Activated naive CD4-positive, alpha-beta T cell treated with anti-CD3 and anti-CD28 coated beads, Interleukin-2, amount 10 ng/mL, durations not matched to agents 7 days and 5 days (primary cell): ENCODE results near the gene IMMP2L.
"Not testable (repeated sequence)": the region's sequence is repeated elsewhere in the genome, so short reads cannot be mapped to it uniquely, and the experiment has no call there.

Source experiments
- CTCF ChIA-PET: fragments of 350-600 bp; sonication (Branson Sonifier 250); formaldehyde crosslinking; loops from one replicate; lab custom pipeline; 2021; ENCODE audit warnings: antibody characterized with exemption; lab: Charles Lee
- DNase-seq: peaks from one replicate; pipeline ENCODE4 v3.0.0-alpha.2; 2020
- H3K27ac Mint-ChIP-seq: one replicate; pipeline ENCODE4 v1.8.0; 2021; ENCODE audit warnings: mild to moderate bottlenecking, moderate library complexity, mixed read lengths
- H3K27me3 Mint-ChIP-seq: one replicate; pipeline ENCODE4 v1.8.0; 2021; ENCODE audit warnings: mild to moderate bottlenecking, mixed read lengths
- H3K36me3 Mint-ChIP-seq: one replicate; pipeline ENCODE4 v1.8.0; 2021; ENCODE audit warnings: mixed read lengths
- H3K4me1 Mint-ChIP-seq: one replicate; pipeline ENCODE4 v1.8.0; 2021; ENCODE audit warnings: mixed read lengths
- H3K4me3 Mint-ChIP-seq: one replicate; pipeline ENCODE4 v1.8.0; 2021; ENCODE audit warnings: mild to moderate bottlenecking, moderate library complexity, mixed read lengths
- H3K9me3 Mint-ChIP-seq: one replicate; pipeline ENCODE4 v1.8.0; 2021; ENCODE audit warnings: mixed read lengths

The IMMP2L gene

DNA sequence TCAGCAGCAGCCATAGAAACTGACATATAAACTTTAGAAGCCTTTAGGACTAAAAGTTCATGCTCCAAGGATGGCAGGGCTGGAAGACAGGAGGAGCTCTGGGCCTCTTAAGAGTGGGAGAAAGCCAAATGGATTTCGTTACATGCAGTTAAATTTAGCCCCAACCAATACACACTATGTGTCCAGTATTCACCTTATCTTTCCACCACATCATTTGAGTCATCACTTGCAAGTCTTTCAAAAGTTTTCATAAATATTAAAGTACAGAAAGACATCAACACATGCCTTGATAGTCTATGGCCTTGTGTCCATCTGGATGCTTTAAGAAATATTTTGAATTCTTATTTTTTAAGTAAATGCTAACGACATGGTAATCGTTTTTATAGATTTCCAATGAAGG, 863.7 kb downstream of the IMMP2L start:
- DNase-seq: no peak
- no peaks in the 10 kb centered on the region for H3K27me3 Mint-ChIP-seq
- no peaks in the 10 kb centered on the region for H3K36me3 Mint-ChIP-seq
- no peak overlapping the region for H3K4me3 Mint-ChIP-seq
- H3K27ac Mint-ChIP-seq: no peak overlapping the region
- CTCF ChIA-PET: interaction anchor here (1.0 kb wide), 1 partner anchor 222 kb away, joined by 3 read pairs; no protein-coding TSS in a partner anchor
- H3K4me1 Mint-ChIP-seq: no peaks in the 10 kb centered on the region
- no peaks in the 10 kb centered on the region for H3K9me3 Mint-ChIP-seq

GRCh38 chr7:110693344-110693743, 868.9 kb downstream of the IMMP2L start:
- no peak overlapping the region for H3K27ac Mint-ChIP-seq
- CTCF ChIA-PET: no interaction called here
- H3K27me3 Mint-ChIP-seq: no peaks in the 10 kb centered on the region
- H3K36me3 Mint-ChIP-seq: no peaks in the 10 kb centered on the region
- DNase-seq: no peak
- H3K4me3 Mint-ChIP-seq: no peak overlapping the region
- H3K4me1 Mint-ChIP-seq: no peaks in the 10 kb centered on the region
- H3K9me3 Mint-ChIP-seq: no peaks in the 10 kb centered on the region

- Mint-ChIP-seq H3K36me3 (no peaks in the 10 kb centered on the region), H3K9me3 (no peaks in the 10 kb centered on the region), H3K27ac (no peak overlapping the region), H3K4me1 (no peaks in the 10 kb centered on the region), H3K27me3 (no peaks in the 10 kb centered on the region), H3K4me3 (no peak overlapping the region)
- CTCF ChIA-PET: no interaction called here
- DNase-seq: no peak
Observed at GRCh38 chr7:110688908-110689307, 873.4 kb downstream of the IMMP2L start.

- no peak for DNase-seq
- Mint-ChIP-seq H3K36me3 (no peaks in the 10 kb centered on the region), H3K9me3 (no peaks in the 10 kb centered on the region), H3K27ac (no peak overlapping the region), H3K4me1 (no peaks in the 10 kb centered on the region), H3K27me3 (no peaks in the 10 kb centered on the region), H3K4me3 (no peak overlapping the region)
- CTCF ChIA-PET: no interaction called here
Observed at GRCh38 chr7:110685899-110686298, 876.4 kb downstream of the IMMP2L start.

- Mint-ChIP-seq H3K36me3 (no peaks in the 10 kb centered on the region), H3K4me1 (peaks cover 2% of the 10 kb centered on the region), H3K27ac (no peak overlapping the region), H3K9me3 (no peaks in the 10 kb centered on the region), H3K27me3 (no peaks in the 10 kb centered on the region), H3K4me3 (no peak overlapping the region)
- DNase-seq: no peak
- CTCF ChIA-PET: no interaction called here
Observed at GRCh38 chr7:110681941-110682340, 880.4 kb downstream of the IMMP2L start.

DNA sequence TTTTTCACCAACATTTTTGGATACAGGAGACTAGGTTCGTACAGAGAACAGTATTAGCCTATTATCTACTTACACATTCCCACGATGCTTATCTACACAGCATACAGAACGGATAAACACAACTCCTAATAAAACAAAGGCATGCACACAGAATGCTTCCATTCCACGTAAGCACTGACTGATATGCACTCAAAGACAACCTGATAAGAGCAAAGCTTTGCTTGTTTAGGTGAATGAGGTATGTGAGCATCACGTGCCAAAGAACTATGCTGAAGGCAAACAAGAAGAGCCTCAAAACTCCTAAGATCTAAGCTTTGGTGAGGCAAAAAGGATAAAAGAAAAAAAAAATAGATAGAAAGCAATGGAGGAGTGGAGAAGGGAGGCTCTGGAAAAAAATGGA, 884.9 kb downstream of the IMMP2L start:
- Mint-ChIP-seq H3K4me3 (no peak overlapping the region), H3K27me3 (no peaks in the 10 kb centered on the region), H3K9me3 (peaks cover 18% of the 10 kb centered on the region), H3K4me1 (peaks cover 2% of the 10 kb centered on the region), H3K27ac (no peak overlapping the region), H3K36me3 (peaks cover 6% of the 10 kb centered on the region)
- CTCF ChIA-PET: no interaction called here
- no peak for DNase-seq

DNA sequence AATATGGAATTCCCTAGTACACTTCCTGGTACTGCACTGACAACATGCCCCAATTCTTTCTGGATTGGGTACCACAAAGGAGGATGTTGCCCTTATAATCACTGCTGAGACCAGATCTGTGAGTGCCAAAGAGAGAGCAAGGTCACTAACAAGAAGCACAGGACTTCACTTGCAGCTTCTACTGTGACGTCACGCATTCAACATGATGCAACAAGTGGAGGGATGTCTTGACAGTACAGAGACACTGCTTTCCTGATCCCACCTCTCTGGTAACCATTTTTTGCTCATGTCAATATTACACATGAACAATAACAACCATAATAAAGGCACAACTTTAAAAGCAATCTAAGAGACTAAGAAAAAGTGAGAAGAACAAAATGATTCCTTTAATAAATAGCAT, 885.5 kb downstream of the IMMP2L start:
- no peak overlapping the region for H3K27ac Mint-ChIP-seq
- H3K4me3 Mint-ChIP-seq: no peak overlapping the region
- H3K36me3 Mint-ChIP-seq: peaks cover 6% of the 10 kb centered on the region

DNA sequence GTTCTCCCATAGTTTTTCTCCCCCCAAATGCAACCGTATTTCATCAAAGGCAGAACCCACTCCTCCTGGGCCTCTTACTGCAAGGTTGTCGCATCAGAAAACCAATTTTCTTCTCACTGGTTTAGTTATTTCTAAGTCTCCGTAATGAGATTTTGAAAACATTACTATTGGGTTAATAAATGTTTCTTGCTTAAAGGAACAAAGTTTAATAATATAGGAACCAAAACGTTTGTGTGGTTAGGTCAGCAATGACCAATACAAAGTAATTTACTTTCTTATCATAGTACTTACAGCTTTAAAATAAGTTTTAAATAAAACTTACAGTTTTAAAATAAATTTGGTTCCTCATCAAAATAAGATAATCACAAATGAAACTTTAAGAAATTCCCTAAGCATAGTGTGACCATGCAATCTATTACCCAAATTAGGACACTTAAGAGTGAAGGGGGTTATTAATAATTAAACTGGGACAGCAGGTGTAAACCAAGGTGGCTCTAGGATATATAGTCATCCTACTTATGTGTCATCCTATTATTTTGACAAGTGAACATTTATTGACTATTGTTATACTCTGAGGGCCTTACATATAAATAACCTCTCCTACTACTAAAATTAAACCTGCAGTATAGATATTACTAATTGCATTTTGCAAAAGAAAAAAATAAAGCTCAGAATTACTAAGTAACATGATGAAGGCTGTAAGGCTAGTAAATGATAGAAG, 886.7 kb downstream of the IMMP2L start:
- H3K36me3 Mint-ChIP-seq: peaks cover 6% of the 10 kb centered on the region
- H3K27ac Mint-ChIP-seq: no peak overlapping the region
- CTCF ChIA-PET: no interaction called here
- DNase-seq: no peak
- H3K4me1 Mint-ChIP-seq: peaks cover 2% of the 10 kb centered on the region
- H3K27me3 Mint-ChIP-seq: no peaks in the 10 kb centered on the region
- no peak overlapping the region for H3K4me3 Mint-ChIP-seq
- H3K9me3 Mint-ChIP-seq: peaks cover 26% of the 10 kb centered on the region

More for the DNA sequence above, 885.5 kb downstream of the IMMP2L start:
- Mint-ChIP-seq H3K27me3 (no peaks in the 10 kb centered on the region), H3K4me1 (peaks cover 2% of the 10 kb centered on the region), H3K9me3 (peaks cover 23% of the 10 kb centered on the region)
- DNase-seq: no peak
- CTCF ChIA-PET: no interaction called here

DNA sequence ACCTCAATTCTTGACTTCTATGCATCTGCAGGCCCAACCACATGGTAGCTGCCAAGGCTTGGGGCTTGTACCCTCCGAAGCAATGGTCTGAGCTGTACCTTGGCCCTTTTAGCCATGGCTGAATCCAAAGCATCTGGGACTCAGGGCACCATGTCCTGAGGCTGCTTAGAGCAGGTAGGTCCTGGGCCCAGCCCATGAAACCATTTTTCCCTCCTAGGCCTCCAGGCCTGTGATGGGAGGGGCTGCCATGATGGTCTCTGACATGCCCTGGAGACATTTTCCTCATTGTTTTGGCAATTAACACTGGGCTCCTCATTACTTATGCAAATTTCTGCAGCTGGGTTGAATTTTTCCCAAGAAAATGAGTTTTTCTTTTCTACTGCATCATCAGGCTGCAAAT, 889.1 kb downstream of the IMMP2L start:
- Mint-ChIP-seq H3K36me3 (peaks cover 6% of the 10 kb centered on the region), H3K4me3 (no peak overlapping the region), H3K9me3 (peaks cover 26% of the 10 kb centered on the region), H3K27ac (no peak overlapping the region), H3K4me1 (no peaks in the 10 kb centered on the region), H3K27me3 (no peaks in the 10 kb centered on the region)
- DNase-seq: no peak
- CTCF ChIA-PET: no interaction called here

- Mint-ChIP-seq H3K4me1 (no peaks in the 10 kb centered on the region), H3K27me3 (no peaks in the 10 kb centered on the region), H3K36me3 (peaks cover 6% of the 10 kb centered on the region), H3K4me3 (no peak overlapping the region), H3K27ac (no peak overlapping the region), H3K9me3 (peaks cover 25% of the 10 kb centered on the region)
- CTCF ChIA-PET: no interaction called here
- DNase-seq: no peak
Observed at GRCh38 chr7:110669410-110669809, 892.9 kb downstream of the IMMP2L start.

DNA sequence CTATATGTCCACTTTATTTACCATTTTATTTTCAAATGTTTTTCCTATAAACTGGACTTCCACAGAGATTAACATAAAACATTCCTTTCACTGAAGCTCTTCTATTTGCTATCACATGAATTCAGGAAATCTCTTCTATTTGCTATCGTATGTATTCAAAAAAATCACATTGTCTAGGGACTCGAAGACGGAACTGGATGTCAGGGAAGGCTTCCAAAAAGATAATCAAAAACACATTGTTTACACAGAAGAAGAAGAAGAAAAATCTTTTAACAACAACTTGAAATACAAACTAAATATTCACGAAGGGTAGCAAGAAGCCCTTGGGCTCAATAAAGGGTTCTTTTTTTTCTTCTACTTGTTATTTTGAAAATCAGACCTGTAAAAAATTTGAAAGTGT, 897.5 kb downstream of the IMMP2L start:
- H3K4me1 Mint-ChIP-seq: no peaks in the 10 kb centered on the region
- H3K4me3 Mint-ChIP-seq: no peak overlapping the region
- DNase-seq: no peak
- H3K36me3 Mint-ChIP-seq: peaks cover 2% of the 10 kb centered on the region
- H3K27me3 Mint-ChIP-seq: peaks cover under 1% of the 10 kb centered on the region
- CTCF ChIA-PET: no interaction called here
- H3K9me3 Mint-ChIP-seq: peaks cover 6% of the 10 kb centered on the region
- H3K27ac Mint-ChIP-seq: no peak overlapping the region

- H3K9me3 Mint-ChIP-seq: peaks cover 19% of the 10 kb centered on the region
- H3K4me3 Mint-ChIP-seq, H3K4me1 Mint-ChIP-seq, H3K27ac Mint-ChIP-seq, H3K27me3 Mint-ChIP-seq, DNase-seq, H3K36me3 Mint-ChIP-seq, CTCF ChIA-PET: not testable (repeated sequence)
Observed at GRCh38 chr7:110660637-110661036, 901.7 kb downstream of the IMMP2L start.

- Mint-ChIP-seq H3K27ac (no peak overlapping the region), H3K9me3 (no peaks in the 10 kb centered on the region), H3K4me1 (no peaks in the 10 kb centered on the region), H3K27me3 (no peaks in the 10 kb centered on the region), H3K4me3 (no peak overlapping the region), H3K36me3 (peaks cover 2% of the 10 kb centered on the region)
- CTCF ChIA-PET: no interaction called here
- no peak for DNase-seq
Observed at GRCh38 chr7:110650328-110650727, 912.0 kb downstream of the IMMP2L start.

- Mint-ChIP-seq H3K4me3 (no peak overlapping the region), H3K27me3 (peaks cover 3% of the 10 kb centered on the region), H3K4me1 (peaks cover 5% of the 10 kb centered on the region), H3K9me3 (no peaks in the 10 kb centered on the region), H3K36me3 (peaks cover 2% of the 10 kb centered on the region), H3K27ac (no peak overlapping the region)
- CTCF ChIA-PET: interaction anchor here (1.0 kb wide), 1 partner anchor 12 kb away, joined by 3 read pairs; no protein-coding TSS in a partner anchor
- no peak for DNase-seq
Observed at GRCh38 chr7:110647266-110647665, 915.0 kb downstream of the IMMP2L start.

DNA sequence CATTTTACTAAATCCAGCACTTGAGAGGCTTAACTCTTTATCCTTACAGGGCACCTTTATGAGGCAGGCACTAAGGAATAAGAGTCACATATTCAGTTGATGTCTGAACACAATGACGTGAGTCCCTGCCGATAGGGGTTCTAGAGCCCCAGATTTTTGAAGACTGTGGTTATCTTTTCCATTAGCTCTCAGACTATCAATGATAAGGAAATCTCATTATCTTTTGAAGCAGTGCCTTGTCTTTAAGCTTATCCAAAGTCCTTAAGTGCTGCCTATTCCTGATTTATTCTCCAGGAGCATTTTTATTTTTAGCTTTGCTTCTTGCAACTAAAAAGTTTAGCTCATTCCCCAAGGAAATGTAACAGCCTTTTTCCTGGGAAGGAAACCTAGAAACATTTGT, 915.5 kb downstream of the IMMP2L start:
- Mint-ChIP-seq H3K27ac (no peak overlapping the region), H3K4me1 (peaks cover 5% of the 10 kb centered on the region), H3K36me3 (peaks cover 2% of the 10 kb centered on the region), H3K27me3 (peaks cover 3% of the 10 kb centered on the region), H3K4me3 (no peak overlapping the region), H3K9me3 (no peaks in the 10 kb centered on the region)
- no peak for DNase-seq
- CTCF ChIA-PET: interaction anchor here (1.0 kb wide), 1 partner anchor 12 kb away, joined by 3 read pairs; no protein-coding TSS in a partner anchor
